MCF 10A (cell line): ENCODE measurements around the gene LRRC63. TPM values are rescaled to one million over a fixed set of nuclear protein-coding genes. Genes with fewer than 3 reads are reported as not detected.

Experiments
- BruUV-seq: library from RNA; stranded (reverse); fragments of 400-500 nt; replicated peaks from 2 replicates; lab custom pipeline; 2021; lab: Mats Ljungman, UMichigan
- CTCF ChIA-PET: fragments of 300-600 bp; sonication (Branson Sonifier 250); formaldehyde crosslinking; extraction: SDS; loops from one replicate; lab custom pipeline; 2021; ENCODE audit warnings: antibody characterized with exemption, inconsistent platforms; lab: Yijun Ruan, JAX
- POLR2A ChIA-PET: fragments of 300-600, 350-650 bp; sonication (Branson Sonifier 250); formaldehyde crosslinking; extraction: SDS; loops from one replicate; lab custom pipeline; 2020; ENCODE audit warnings: antibody characterized with exemption, inconsistent platforms; lab: Yijun Ruan, JAX
- DNase-seq: peaks from one replicate; pipeline ENCODE4 v3.0.0-alpha.2; 2018; ENCODE audit not compliant: unreplicated experiment
- H3K27ac Mint-ChIP-seq: one replicate; pipeline ENCODE4 v1.8.0; 2022; ENCODE audit warnings: mild to moderate bottlenecking, low read depth, mixed read lengths; ENCODE audit not compliant: unreplicated experiment
- H3K27me3 Mint-ChIP-seq: one replicate; pipeline ENCODE4 v1.8.0; 2022; ENCODE audit warnings: mixed read lengths; ENCODE audit not compliant: insufficient read depth, unreplicated experiment
- H3K36me3 Mint-ChIP-seq: one replicate; pipeline ENCODE4 v1.8.0; 2022; ENCODE audit warnings: mild to moderate bottlenecking, moderate library complexity, mixed read lengths; ENCODE audit not compliant: insufficient read depth, unreplicated experiment
- H3K4me1 Mint-ChIP-seq: one replicate; pipeline ENCODE4 v1.8.0; 2022; ENCODE audit warnings: mixed read lengths; ENCODE audit not compliant: insufficient read depth, unreplicated experiment
- H3K4me3 Mint-ChIP-seq: one replicate; pipeline ENCODE4 v1.8.0; 2022; ENCODE audit warnings: mild to moderate bottlenecking, moderate library complexity, mixed read lengths; ENCODE audit not compliant: unreplicated experiment
- H3K9me3 Mint-ChIP-seq: one replicate; pipeline ENCODE4 v1.8.0; 2022; ENCODE audit warnings: mixed read lengths; ENCODE audit not compliant: unreplicated experiment
- CTCF ChIP-seq: fragments of 200-600 bp; IDR thresholded peaks from one replicate; pipeline ENCODE4 v1.8.0; 2022; ENCODE audit warnings: antibody characterized with exemption, mild to moderate bottlenecking; ENCODE audit not compliant: unreplicated experiment
- intact Hi-C: fragments of 100-400 bp; cut with micrococcal nuclease; formaldehyde crosslinking; loops from 2 replicates; pipeline ENCODE4 v1.14.1; 2022
- total RNA-seq: library from RNA; stranded (reverse); gene quantifications from 2 replicates; pipeline ENCODE4 v1.2.3, GENCODE V29; 2022

LRRC63 gene
- total RNA-seq, 1 experiment from 2014 or later = not detected

- peaks cover 27% of the 10 kb centered on the region for H3K27me3 Mint-ChIP-seq
- POLR2A ChIA-PET = no interaction called here
These were observed 30.3 kb upstream of the LRRC63 start for GRCh38 chr13:46181377-46181839.

GRCh38 chr13:46181840-46182490, 29.8 kb upstream of the LRRC63 start, which contains the start of gene LCP1:
Gene LCP1, minus strand, starts transcription at chr13:46182177. Its CDS starts 22,515 bp downstream, at chr13:46159662.
- Mint-ChIP-seq H3K4me1 (no peaks in the 10 kb centered on the region), H3K27ac (no peak within 1 kb of the TSS), H3K36me3 (no peaks in the 10 kb centered on the region), H3K9me3 (no peaks in the 10 kb centered on the region), H3K4me3 (no peak within 1 kb of the TSS), H3K27me3 (peaks cover 24% of the 10 kb centered on the region)
- DNase-seq = peak; percentile 5
- ChIA-PET POLR2A (no interaction called here), CTCF (interaction anchor here (0.5 kb wide), 1 partner anchor 507 kb away, joined by 4 read pairs; no protein-coding TSS in a partner anchor)
- no TSS peak for BruUV-seq
- intact Hi-C loops = no loop called here
- no peak for TF ChIP-seq CTCF

More at GRCh38 chr13:46181377-46181839, 30.3 kb upstream of the LRRC63 start:
- Mint-ChIP-seq H3K4me3 (no peak overlapping the region), H3K4me1 (no peaks in the 10 kb centered on the region), H3K27ac (no peak overlapping the region), H3K36me3 (no peaks in the 10 kb centered on the region), H3K9me3 (no peaks in the 10 kb centered on the region)
- TF ChIP-seq CTCF = no peak
- CTCF ChIA-PET = no interaction called here
- intact Hi-C loops = no loop called here
- no TSS peak for BruUV-seq
- no peak for DNase-seq

GRCh38 chr13:46182491-46182877, 29.2 kb upstream of the LRRC63 start:
- Mint-ChIP-seq H3K9me3 (no peaks in the 10 kb centered on the region), H3K4me3 (no peak overlapping the region), H3K27ac (no peak overlapping the region), H3K36me3 (no peaks in the 10 kb centered on the region), H3K27me3 (peaks cover 26% of the 10 kb centered on the region), H3K4me1 (no peaks in the 10 kb centered on the region)
- ChIA-PET CTCF (interaction anchor here (0.5 kb wide), 1 partner anchor 507 kb away, joined by 4 read pairs; no protein-coding TSS in a partner anchor), POLR2A (no interaction called here)
- intact Hi-C loops = no loop called here
- no TSS peak for BruUV-seq
- TF ChIP-seq CTCF = no peak
- no peak for DNase-seq

- Mint-ChIP-seq H3K9me3 (no peaks in the 10 kb centered on the region), H3K4me1 (no peaks in the 10 kb centered on the region), H3K27me3 (peaks cover 34% of the 10 kb centered on the region), H3K36me3 (no peaks in the 10 kb centered on the region), H3K27ac (no peak overlapping the region), H3K4me3 (no peak overlapping the region)
- intact Hi-C loops = no loop called here
- no TSS peak for BruUV-seq
- POLR2A ChIA-PET = no interaction called here
- TF ChIP-seq CTCF = no peak
- DNase-seq = no peak
- CTCF ChIA-PET = interaction anchor here (0.6 kb wide), 1 partner anchor 16 kb away, joined by 3 read pairs; no protein-coding TSS in a partner anchor
These were observed 28.4 kb upstream of the LRRC63 start for GRCh38 chr13:46183018-46183946.
